H1 (cell line): ENCODE data around the gene TM4SF1. TPM values are rescaled to one million over a fixed set of nuclear protein-coding genes. Genes with fewer than 3 reads are reported as not detected.

Experiments used
- CTCF ChIA-PET: fragments of 300-600 bp; sonication (Branson Sonifier 250); formaldehyde crosslinking; loops from one replicate; lab custom pipeline; 2021; ENCODE audit not compliant: partially characterized antibody; lab: Charles Lee
- POLR2A ChIA-PET: fragments of 300-600 bp; sonication (Branson Sonifier 250); formaldehyde crosslinking; loops from one replicate; lab custom pipeline; 2021; ENCODE audit warnings: inconsistent platforms; ENCODE audit not compliant: partially characterized antibody; lab: Charles Lee
- DNase-seq, 2 experiments: peaks; one replicate each; pipeline versions ENCODE4 v3.0.0 to v3.0.0-alpha.2; 2010 to 2022; ENCODE audit warnings: low spot score in 2 of 2, low read depth in 1 of 2, mixed read lengths in 1 of 2
- FAIRE-seq: peaks from 2 replicates; lab custom pipeline; 2011; peaks lifted over from hg19 to GRCh38; lab: Jason Lieb, UNC
- H2AFZ ChIP-seq: 2 replicates; pipeline ENCODE4 v1.8.1; 2012; ENCODE audit warnings: low read length, inconsistent platforms
- H2AK5ac ChIP-seq: 2 replicates; pipeline ENCODE4 v1.6.1; 2013; ENCODE audit warnings: low read depth, low read length
- H2BK120ac ChIP-seq: replicated peaks from 2 replicates; pipeline ENCODE3; 2013; ENCODE audit warnings: low read depth, low read length, inconsistent platforms
- H2BK12ac ChIP-seq: 2 replicates; pipeline ENCODE4 v1.6.1; 2013; ENCODE audit warnings: low read depth, low read length
- H2BK15ac ChIP-seq: 2 replicates; pipeline ENCODE4 v1.6.1; 2013; ENCODE audit warnings: low read length
- H2BK20ac ChIP-seq: 2 replicates; pipeline ENCODE4 v1.6.1; 2013; ENCODE audit warnings: low read length
- H2BK5ac ChIP-seq: 2 replicates; pipeline ENCODE4 v1.6.1; 2013; ENCODE audit warnings: low read depth, low read length
- H3K14ac ChIP-seq: 2 replicates; pipeline ENCODE4 v1.6.1; 2013; ENCODE audit warnings: inconsistent platforms; ENCODE audit not compliant: insufficient read length
- H3K18ac ChIP-seq: 2 replicates; pipeline ENCODE4 v1.6.1; 2013; ENCODE audit warnings: low read length; ENCODE audit errors: extremely low read depth
- H3K23ac ChIP-seq: 2 replicates; pipeline ENCODE4 v1.6.1; 2013; ENCODE audit warnings: inconsistent platforms; ENCODE audit not compliant: insufficient read length
- H3K23me2 ChIP-seq: 2 replicates; pipeline ENCODE4 v1.6.1; 2013; ENCODE audit warnings: low read depth, low read length
- H3K27ac ChIP-seq: 2 replicates; pipeline ENCODE4 v1.6.1; 2011; ENCODE audit warnings: low read depth, low read length, inconsistent platforms
- H3K27me3 ChIP-seq, 4 experiments: replicated peaks in 1 of 4; 1 replicate in 1 of 4; 2 replicates in 3 of 4; pipeline versions ENCODE4 v1.6.1 to v1.8.1; 2011 to 2013; ENCODE audit warnings: low read length in 3 of 4, mild to moderate bottlenecking in 3 of 4, inconsistent platforms in 2 of 4, mixed read lengths in 2 of 4, moderate library complexity in 1 of 4; ENCODE audit not compliant: control insufficient read depth in 3 of 4, insufficient read depth in 3 of 4; ENCODE audit errors: extremely low read depth in 1 of 4
- H3K36me3 ChIP-seq, 4 experiments: 2 replicates each; pipeline versions ENCODE4 v1.6.1 to v1.8.1; 2011 to 2013; ENCODE audit warnings: mild to moderate bottlenecking in 4 of 4, low read length in 3 of 4, moderate library complexity in 2 of 4, control low read depth in 1 of 4, inconsistent platforms in 1 of 4; ENCODE audit not compliant: insufficient read depth in 4 of 4, control insufficient read depth in 2 of 4
- H3K4ac ChIP-seq: replicated peaks from 2 replicates; pipeline ENCODE3; 2013; ENCODE audit warnings: low read length, low read depth, mixed read lengths, inconsistent platforms; ENCODE audit not compliant: insufficient read length
- H3K4me1 ChIP-seq, 4 experiments: replicated peaks in 1 of 4; 1 replicate in 1 of 4; 2 replicates in 3 of 4; pipeline versions ENCODE4 v1.6.1 to v1.8.1; 2011 to 2013; ENCODE audit warnings: low read length in 3 of 4, inconsistent platforms in 2 of 4, mixed read lengths in 1 of 4; ENCODE audit not compliant: insufficient read depth in 4 of 4, control insufficient read depth in 3 of 4
- H3K4me2 ChIP-seq, 2 experiments: 2 replicates each; pipeline versions ENCODE4 v1.6.1 to v1.8.1; 2011 to 2013; ENCODE audit warnings: low read depth in 2 of 2, low read length in 2 of 2, control low read depth in 1 of 2, inconsistent platforms in 1 of 2, mild to moderate bottlenecking in 1 of 2; ENCODE audit not compliant: insufficient read depth in 1 of 2
- H3K4me3 ChIP-seq, 4 experiments: fragments of 200-600, 300-600 bp in 1 of 4; sonication (generic), shearing (Covaris generic), sonication (Bioruptor Twin) in 1 of 4; 2 replicates each; pipeline versions ENCODE4 v1.5.1 to v1.8.1; 2011 to 2016; ENCODE audit warnings: low read length in 4 of 4, low read depth in 3 of 4, control low read depth in 2 of 4, inconsistent platforms in 2 of 4, mild to moderate bottlenecking in 2 of 4, mixed read lengths in 1 of 4, moderate library complexity in 1 of 4; ENCODE audit not compliant: insufficient read depth in 2 of 4; ENCODE audit errors: extremely low read depth in 1 of 4
- H3K56ac ChIP-seq: replicated peaks from 2 replicates; pipeline ENCODE3; 2013; ENCODE audit warnings: low read depth, mild to moderate bottlenecking, mixed read lengths, low read length, inconsistent platforms; ENCODE audit not compliant: insufficient read length
- H3K79me1 ChIP-seq: 2 replicates; pipeline ENCODE4 v1.6.1; 2013; ENCODE audit warnings: low read depth, low read length, control low read depth
- H3K79me2 ChIP-seq, 2 experiments: 2 replicates each; pipeline versions ENCODE4 v1.6.1 to v1.8.1; 2012 to 2013; ENCODE audit warnings: low read length in 2 of 2, mild to moderate bottlenecking in 2 of 2, inconsistent platforms in 1 of 2; ENCODE audit not compliant: insufficient read depth in 2 of 2, control insufficient read depth in 1 of 2
- H3K9ac ChIP-seq, 4 experiments: replicated peaks in 1 of 4; 1 replicate in 1 of 4; 2 replicates in 3 of 4; pipeline versions ENCODE4 v1.6.1 to v1.8.1; 2011 to 2013; ENCODE audit warnings: low read depth in 3 of 4, low read length in 3 of 4, control low read depth in 2 of 4, mild to moderate bottlenecking in 2 of 4, moderate library complexity in 2 of 4, inconsistent platforms in 1 of 4; ENCODE audit errors: extremely low read depth in 1 of 4
- H3K9me3 ChIP-seq, 2 experiments: 2 replicates each; pipeline versions ENCODE4 v1.6.1 to v1.8.1; 2012 to 2013; ENCODE audit warnings: mild to moderate bottlenecking in 2 of 2, moderate library complexity in 2 of 2, control low read depth in 1 of 2, inconsistent platforms in 1 of 2, low read depth in 1 of 2, low read length in 1 of 2, mixed read lengths in 1 of 2; ENCODE audit not compliant: insufficient read depth in 2 of 2
- H4K20me1 ChIP-seq, 2 experiments: replicated peaks in 1 of 2; 2 replicates each; pipeline versions ENCODE3 to v1.8.1; 2011 to 2013; ENCODE audit warnings: inconsistent platforms in 2 of 2, low read length in 2 of 2, mild to moderate bottlenecking in 1 of 2; ENCODE audit not compliant: insufficient read depth in 2 of 2, control insufficient read depth in 1 of 2
- H4K5ac ChIP-seq: 2 replicates; pipeline ENCODE4 v1.6.1; 2013; ENCODE audit warnings: low read length, low read depth, mixed read lengths, inconsistent platforms; ENCODE audit not compliant: insufficient read length
- H4K8ac ChIP-seq: 2 replicates; pipeline ENCODE4 v1.8.0; 2013; ENCODE audit warnings: mild to moderate bottlenecking, moderate library complexity, low read length, inconsistent platforms; ENCODE audit not compliant: insufficient read depth; ENCODE audit errors: extremely low read depth
- H4K91ac ChIP-seq: replicated peaks from 2 replicates; pipeline ENCODE3; 2013; ENCODE audit warnings: low read length, mixed read lengths, inconsistent platforms; ENCODE audit not compliant: insufficient read length
- CTBP2 ChIP-seq: IDR thresholded peaks from 2 replicates; pipeline ENCODE4 v1.7.0; 2011; ENCODE audit warnings: borderline replicate concordance, mild to moderate bottlenecking, moderate library complexity, mixed read lengths, low read length; ENCODE audit not compliant: insufficient read depth, insufficient read length
- SIX5 ChIP-seq: IDR thresholded peaks from 2 replicates; pipeline ENCODE4 v1.6.1; 2011; ENCODE audit warnings: mild to moderate bottlenecking, low read depth, low read length
- WGBS, 2 experiments: shearing (Covaris generic) in 1 of 2; methylation state at CpG; one replicate each; pipeline versions ENCODE4 v1.1.6 to v1.1.7; 2013 to 2015; ENCODE audit warnings: low lambda C conversion rate in 2 of 2, mixed read lengths in 2 of 2, inconsistent platforms in 1 of 2, low coverage in 1 of 2, missing lambda C conversion rate in 1 of 2; ENCODE audit not compliant: insufficient replicate concordance in 2 of 2, insufficient coverage in 1 of 2, insufficient read length in 1 of 2; ENCODE audit errors: extremely low coverage in 1 of 2, missing lambda C conversion rate in 1 of 2; 5-methylcytosine and 5-hydroxymethylcytosine counted together
- polyA plus RNA-seq, 7 experiments: library from polyadenylated mRNA; depleted of rRNA in 3 of 7; stranded (reverse) in 5 of 7; unstranded in 2 of 7; fragments of >200 nt in 5 of 7; fragments of 200-250 nt in 2 of 7; gene quantifications; 1 replicate in 5 of 7; 2 replicates in 1 of 7; 4 replicates in 1 of 7; pipeline versions ENCODE4 v1.2.1 to v1.2.3, GENCODE V29; 2011 to 2013; ENCODE audit warnings: missing spikeins in 2 of 7, mixed read lengths in 2 of 7
- total RNA-seq: library from RNA; stranded (reverse); fragmentation: NEBNext Ultra II Directional; extraction: Animal tissue kit (Norgen Biotek cat#: 25700); gene quantifications from 2 replicates; pipeline ENCODE4 v1.2.1, GENCODE V29; 2021

Gene TM4SF1
- total and polyA plus RNA-seq, 2 of the 8 experiments (the other 6 are each of a cell fraction or from before 2014, with no cell fraction given), result 0.26 to 1.3 TPM

GRCh38 chr3:149385617-149386298 is 8.3 kb upstream of the TM4SF1 start:
- Histone ChIP-seq H3K4ac (no peak overlapping the region), H3K4me2 (no peak overlapping the region), H3K18ac (no peak overlapping the region), H2BK20ac (no peak overlapping the region), H2BK5ac (no peak overlapping the region), H4K91ac (no peak overlapping the region), H4K20me1 (no peaks in the 10 kb centered on the region), H3K14ac (no peak overlapping the region), H3K23me2 (no peaks in the 10 kb centered on the region), H3K27ac (no peak overlapping the region), H4K5ac (no peak overlapping the region), H2BK120ac (no peak overlapping the region), H3K23ac (no peak overlapping the region), H3K56ac (no peak overlapping the region), H3K9ac (no peak overlapping the region), H3K4me3 (no peak overlapping the region), H2BK12ac (no peak overlapping the region), H3K79me2 (no peaks in the 10 kb centered on the region), H2AFZ (no peak overlapping the region), H2AK5ac (no peak overlapping the region), H2BK15ac (no peak overlapping the region), H3K27me3 (no peaks in the 10 kb centered on the region), H3K79me1 (no peaks in the 10 kb centered on the region), H3K36me3 (no peaks in the 10 kb centered on the region), H4K8ac (no peak overlapping the region), H3K9me3 (no peaks in the 10 kb centered on the region), H3K4me1 (no peaks in the 10 kb centered on the region)
- POLR2A ChIA-PET, result interaction anchor here (0.6 kb wide), 1 partner anchor 336 kb away, joined by 3 read pairs; no protein-coding TSS in a partner anchor
- DNase-seq, result no peak
- no peak for TF ChIP-seq CTBP2
- TF ChIP-seq SIX5, result no peak
- CTCF ChIA-PET, result interaction anchor here (1.3 to 2.0 kb wide), 4 partner anchors 33 to 102 kb away, joined by 4 to 5 read pairs (median 5); no protein-coding TSS in a partner anchor
- WGBS, 2 experiments, result 89% methylated on average over 7 of the region's 7 CpGs; no CpG with 5 or more reads in 1 of the 2 experiments
- no peak for FAIRE-seq
